ENCODE measurements around the gene GPR55. TPM values are rescaled to one million over a fixed set of nuclear protein-coding genes. Genes with fewer than 3 reads are reported as not detected.

GPR55 gene
- total RNA-seq, 1 donor from 2014 or later, result not detected

DNA sequence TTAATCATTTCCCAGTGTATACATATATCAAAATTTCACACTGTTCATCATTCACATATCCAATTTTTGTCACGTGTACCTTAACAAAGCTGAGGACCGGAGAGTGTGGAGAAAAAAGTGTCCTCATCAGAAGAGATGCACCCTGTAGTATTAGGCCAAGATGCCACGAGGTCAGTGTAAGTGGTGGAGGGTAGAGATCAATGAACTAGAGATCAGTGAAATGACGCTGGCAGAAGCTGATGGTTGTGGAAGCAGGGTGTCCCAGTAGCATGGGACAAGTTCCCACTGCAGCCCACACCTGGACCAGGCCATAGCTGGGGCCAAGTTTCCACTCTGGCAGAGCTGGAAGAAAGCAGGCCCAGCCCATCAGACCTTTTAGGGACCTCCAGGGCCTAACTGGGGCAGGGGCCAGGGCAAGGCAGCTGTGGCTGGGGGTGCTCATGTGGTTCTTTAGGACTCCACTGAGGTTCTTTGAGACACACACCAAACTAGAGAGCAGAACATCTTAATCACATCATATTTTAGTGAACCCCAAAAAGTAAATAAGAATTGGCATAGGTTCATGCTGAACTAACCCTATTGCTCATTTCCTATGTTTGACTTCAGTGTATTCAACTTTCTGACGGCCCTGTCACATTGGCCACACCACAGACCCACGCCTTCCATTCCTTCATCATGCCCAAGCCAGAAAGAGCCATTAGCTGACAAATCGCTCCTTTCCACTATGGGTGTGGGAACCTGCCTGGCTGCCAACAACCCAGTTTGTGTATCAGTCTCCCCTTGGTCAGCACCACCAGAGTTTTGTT is 21.6 kb upstream of the GPR55 start:
- Histone ChIP-seq H3K36me3 (no peaks in the 10 kb centered on the region), H3K4me1 (no peaks in the 10 kb centered on the region), H3F3A (ENCODE audit: low read depth) (no peaks in the 10 kb centered on the region), H2AFZ (replicated peaks) (no peak overlapping the region), H3K9ac (no peak overlapping the region), H3K9me3 (ENCODE audit: low read depth) (no peaks in the 10 kb centered on the region), H4K20me1 (ENCODE audit: low read depth) (no peaks in the 10 kb centered on the region), H3K4me2 (no peak overlapping the region), H3K27me3 (no peaks in the 10 kb centered on the region), H3K27ac (no peak overlapping the region), H3K4me3 (no peak overlapping the region), H3K79me2 (ENCODE audit: low read depth) (no peaks in the 10 kb centered on the region)
- no peaks in the 10 kb centered on the region for H3K27me3 Mint-ChIP-seq (ENCODE audit: insufficient read depth, low read depth)
- no peak overlapping the region for H3K4me3 Mint-ChIP-seq
- no peaks in the 10 kb centered on the region for H3K36me3 Mint-ChIP-seq
- TF ChIP-seq, protein P1, sequence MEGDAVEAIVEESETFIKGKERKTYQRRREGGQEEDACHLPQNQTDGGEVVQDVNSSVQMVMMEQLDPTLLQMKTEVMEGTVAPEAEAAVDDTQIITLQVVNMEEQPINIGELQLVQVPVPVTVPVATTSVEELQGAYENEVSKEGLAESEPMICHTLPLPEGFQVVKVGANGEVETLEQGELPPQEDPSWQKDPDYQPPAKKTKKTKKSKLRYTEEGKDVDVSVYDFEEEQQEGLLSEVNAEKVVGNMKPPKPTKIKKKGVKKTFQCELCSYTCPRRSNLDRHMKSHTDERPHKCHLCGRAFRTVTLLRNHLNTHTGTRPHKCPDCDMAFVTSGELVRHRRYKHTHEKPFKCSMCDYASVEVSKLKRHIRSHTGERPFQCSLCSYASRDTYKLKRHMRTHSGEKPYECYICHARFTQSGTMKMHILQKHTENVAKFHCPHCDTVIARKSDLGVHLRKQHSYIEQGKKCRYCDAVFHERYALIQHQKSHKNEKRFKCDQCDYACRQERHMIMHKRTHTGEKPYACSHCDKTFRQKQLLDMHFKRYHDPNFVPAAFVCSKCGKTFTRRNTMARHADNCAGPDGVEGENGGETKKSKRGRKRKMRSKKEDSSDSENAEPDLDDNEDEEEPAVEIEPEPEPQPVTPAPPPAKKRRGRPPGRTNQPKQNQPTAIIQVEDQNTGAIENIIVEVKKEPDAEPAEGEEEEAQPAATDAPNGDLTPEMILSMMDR (IDR thresholded peaks at IDR 0.05), result no peak
- TF ChIP-seq EZH2 (IDR thresholded peaks at IDR 0.05), result no peak
- H3K9me3 Mint-ChIP-seq, result no peaks in the 10 kb centered on the region
- no peak for DNase-seq (ENCODE audit: low spot score)
- no peak overlapping the region for H3K27ac Mint-ChIP-seq
- peaks cover 4% of the 10 kb centered on the region for H3K4me1 Mint-ChIP-seq

DNA sequence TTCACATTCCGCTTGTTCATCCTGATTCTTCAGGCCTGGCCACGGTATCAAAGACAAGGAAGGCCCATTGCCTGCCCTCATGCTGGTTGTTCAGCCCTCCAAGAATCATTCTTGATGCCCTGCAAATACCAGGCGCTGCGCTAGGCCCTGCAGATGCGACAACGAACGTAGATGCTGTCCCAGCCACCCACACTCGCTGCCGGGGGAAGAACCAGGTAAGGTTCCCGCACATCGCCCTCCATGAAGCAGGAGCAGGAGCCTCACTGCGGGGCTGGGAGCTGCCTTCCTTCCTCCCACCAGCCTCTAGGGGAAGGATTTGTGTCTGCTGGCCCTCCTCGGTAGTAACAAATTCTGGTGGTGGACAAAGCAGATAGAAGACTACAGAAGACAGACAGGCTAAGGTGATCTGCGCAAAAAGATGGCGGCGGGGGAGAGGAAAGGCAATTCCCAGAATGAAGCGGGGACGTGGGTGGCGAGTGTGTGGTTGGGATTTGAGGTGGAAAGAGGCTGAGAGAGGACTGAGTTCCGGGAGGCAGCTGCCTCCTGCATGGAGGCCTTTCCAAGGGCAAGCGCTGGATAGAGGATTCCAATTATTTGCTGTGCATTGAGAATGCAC is 19.8 kb upstream of the GPR55 start:
- Mint-ChIP-seq H3K9me3 (no peaks in the 10 kb centered on the region), H3K4me1 (peaks cover 4% of the 10 kb centered on the region), H3K27me3 (ENCODE audit: insufficient read depth, low read depth) (no peaks in the 10 kb centered on the region), H3K36me3 (no peaks in the 10 kb centered on the region), H3K27ac (no peak overlapping the region), H3K4me3 (no peak overlapping the region)
- no peak overlapping the region for H3K4me3 ChIP-seq
- H3K27ac ChIP-seq, result no peak overlapping the region
- no peak overlapping the region for H2AFZ ChIP-seq (replicated peaks)
- no peaks in the 10 kb centered on the region for H4K20me1 ChIP-seq (ENCODE audit: low read depth)
- no peak for DNase-seq (ENCODE audit: low spot score)
- H3K27me3 ChIP-seq, result no peaks in the 10 kb centered on the region
- H3K4me1 ChIP-seq, result no peaks in the 10 kb centered on the region
- H3K9me3 ChIP-seq (ENCODE audit: low read depth), result no peaks in the 10 kb centered on the region
- no peaks in the 10 kb centered on the region for H3K79me2 ChIP-seq (ENCODE audit: low read depth)
- H3F3A ChIP-seq (ENCODE audit: low read depth), result no peaks in the 10 kb centered on the region
- TF ChIP-seq, protein P1 (IDR thresholded peaks at IDR 0.05), result no peak
- TF ChIP-seq EZH2phosphoT487 (IDR thresholded peaks at IDR 0.05) (no peak), EZH2 (IDR thresholded peaks at IDR 0.05) (no peak)
- no peaks in the 10 kb centered on the region for H3K36me3 ChIP-seq
- H3K9ac ChIP-seq, result no peak overlapping the region
- H3K4me2 ChIP-seq, result no peak overlapping the region

DNA sequence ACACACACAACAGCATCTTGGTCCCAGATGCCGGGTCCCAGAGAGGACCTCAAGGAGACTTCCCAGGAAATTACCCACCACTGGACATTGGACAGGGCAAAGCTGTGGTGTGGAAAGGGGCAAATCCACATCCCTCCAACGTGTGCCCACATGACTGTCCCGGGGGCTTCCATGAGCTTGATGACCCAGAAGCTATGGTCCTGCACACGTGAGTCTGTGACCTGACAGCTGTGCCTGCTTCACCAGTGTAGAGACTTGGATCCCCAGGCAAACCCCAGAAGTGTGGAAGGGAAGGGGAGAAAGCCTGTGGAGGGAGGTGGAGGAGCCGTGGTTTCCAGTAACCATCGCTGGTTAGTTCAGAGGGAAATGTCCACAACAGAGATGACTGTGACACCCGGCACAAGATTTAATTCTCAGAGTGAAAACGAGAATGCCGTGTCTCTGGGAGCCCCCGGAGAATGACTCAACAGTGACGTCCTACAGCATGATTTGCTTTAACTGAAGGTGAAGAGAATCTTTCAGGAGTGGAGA is 19.1 kb upstream of the GPR55 start:
- Mint-ChIP-seq H3K36me3 (no peaks in the 10 kb centered on the region), H3K27me3 (ENCODE audit: insufficient read depth, low read depth) (peaks cover 2% of the 10 kb centered on the region), H3K9me3 (no peaks in the 10 kb centered on the region), H3K4me1 (peaks cover 6% of the 10 kb centered on the region), H3K4me3 (no peak overlapping the region), H3K27ac (no peak overlapping the region)
- TF ChIP-seq, protein P1 (IDR thresholded peaks at IDR 0.05), result no peak
- TF ChIP-seq EZH2 (IDR thresholded peaks at IDR 0.05), result no peak
- TF ChIP-seq EZH2phosphoT487 (IDR thresholded peaks at IDR 0.05), result no peak
- Histone ChIP-seq H3K4me1 (no peaks in the 10 kb centered on the region), H3F3A (ENCODE audit: low read depth) (no peaks in the 10 kb centered on the region), H3K36me3 (no peaks in the 10 kb centered on the region), H3K9ac (no peak overlapping the region), H3K4me3 (no peak overlapping the region), H3K4me2 (no peak overlapping the region), H3K27ac (no peak overlapping the region), H3K9me3 (ENCODE audit: low read depth) (no peaks in the 10 kb centered on the region), H2AFZ (replicated peaks) (no peak overlapping the region), H3K27me3 (no peaks in the 10 kb centered on the region), H3K79me2 (ENCODE audit: low read depth) (no peaks in the 10 kb centered on the region), H4K20me1 (ENCODE audit: low read depth) (no peaks in the 10 kb centered on the region)
- DNase-seq (ENCODE audit: low spot score), result no peak

Data from neural progenitor cell (in vitro differentiated cells).